HEK293T (cell line): ENCODE results near the gene HLA-DRB1.

Experiments used
- BHLHE40 ChIP-seq: fragments of 450-650 bp; IDR thresholded peaks from 2 replicates; pipeline ENCODE4 v1.6.1; 2016; ENCODE audit warnings: mild to moderate bottlenecking, moderate library complexity, borderline replicate concordance
- CTBP1 ChIP-seq: fragments of 450-650 bp; IDR thresholded peaks from 2 replicates; pipeline ENCODE4 v1.6.1; 2016; ENCODE audit warnings: borderline replicate concordance
- ELF4 ChIP-seq: fragments of 450-650 bp; IDR thresholded peaks from 2 replicates; pipeline ENCODE4 v1.6.1; 2017; ENCODE audit warnings: antibody characterized with exemption
- FOXK2 ChIP-seq: fragments of 450-650 bp; IDR thresholded peaks from 2 replicates; pipeline ENCODE4 v1.6.1; 2016; ENCODE audit warnings: mild to moderate bottlenecking
- LEF1 ChIP-seq: fragments of 450-650 bp; IDR thresholded peaks from 2 replicates; pipeline ENCODE4 v1.6.1; 2017; ENCODE audit warnings: mild to moderate bottlenecking, borderline replicate concordance
- NFRKB ChIP-seq: fragments of 450-650 bp; IDR thresholded peaks from 2 replicates; pipeline ENCODE4 v1.6.1; 2016; ENCODE audit warnings: mild to moderate bottlenecking, moderate library complexity
- PKNOX1 ChIP-seq: fragments of 450-650 bp; IDR thresholded peaks from 2 replicates; pipeline ENCODE4 v1.6.1; 2016
- SUZ12 ChIP-seq: fragments of 450-650 bp; IDR thresholded peaks from 2 replicates; pipeline ENCODE4 v1.6.1; 2016; ENCODE audit warnings: mild to moderate bottlenecking

DNA sequence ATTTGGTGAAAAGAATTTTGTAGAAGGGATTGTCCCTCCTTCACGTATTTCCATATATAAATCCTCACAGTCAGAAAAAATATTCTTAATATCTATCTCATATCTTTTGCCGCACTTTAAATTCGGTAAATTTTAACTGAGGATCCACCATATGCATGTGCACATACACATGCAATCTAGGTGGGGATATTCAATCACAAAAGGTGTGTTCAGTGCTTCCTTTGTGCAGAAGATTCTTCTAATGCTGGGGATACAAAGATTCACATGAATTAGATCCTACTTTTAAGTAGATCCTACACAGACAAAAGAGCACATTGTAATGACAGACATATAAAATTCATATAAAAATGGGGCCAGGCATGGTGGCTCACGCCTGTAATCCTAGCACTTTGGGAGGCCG, 13.6 kb upstream of the HLA-DRB1 start:
- TF ChIP-seq CTBP1 (no peak), BHLHE40 (no peak), PKNOX1 (no peak), ELF4 (no peak), FOXK2 (no peak), SUZ12 (no peak), NFRKB (no peak), LEF1 (no peak)
